NK-92 (cell line): ENCODE results near the gene SFTPB.
"Not testable (repeated sequence)": the region's sequence is repeated elsewhere in the genome, so short reads cannot be mapped to it uniquely, and the experiment has no call there.

Source experiments
- DNase-seq: peaks from one replicate; lab custom pipeline; 2025; ENCODE audit not compliant: unreplicated experiment; lab: John Stamatoyannopoulos, UW

SFTPB gene

DNA sequence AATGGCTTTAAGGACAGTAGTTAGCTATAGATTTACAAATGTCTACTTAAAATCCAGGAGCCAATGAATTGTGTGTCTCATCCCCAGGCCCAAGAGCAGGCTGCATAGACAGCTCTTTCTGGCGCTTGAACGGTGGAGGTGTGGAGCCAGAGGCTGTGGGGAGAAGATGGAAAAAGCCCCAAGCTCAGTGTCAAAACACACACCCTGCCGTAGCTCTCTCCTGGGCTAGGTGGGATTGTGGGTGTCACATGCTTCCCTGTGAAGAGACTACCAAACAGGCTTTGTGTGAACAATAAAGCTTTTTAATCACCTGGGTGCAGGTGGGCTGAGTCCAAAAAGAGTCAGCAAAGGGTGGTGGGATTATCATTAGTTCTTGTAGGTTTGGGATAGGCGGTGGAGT, 10.6 kb downstream of the SFTPB start:
- not testable (repeated sequence) for DNase-seq

- DNase-seq = no peak
Observed at GRCh38 chr2:85656468-85656867, 11.5 kb downstream of the SFTPB start.

- DNase-seq = no peak
Observed at GRCh38 chr2:85655961-85656417, 12.0 kb downstream of the SFTPB start.

DNA sequence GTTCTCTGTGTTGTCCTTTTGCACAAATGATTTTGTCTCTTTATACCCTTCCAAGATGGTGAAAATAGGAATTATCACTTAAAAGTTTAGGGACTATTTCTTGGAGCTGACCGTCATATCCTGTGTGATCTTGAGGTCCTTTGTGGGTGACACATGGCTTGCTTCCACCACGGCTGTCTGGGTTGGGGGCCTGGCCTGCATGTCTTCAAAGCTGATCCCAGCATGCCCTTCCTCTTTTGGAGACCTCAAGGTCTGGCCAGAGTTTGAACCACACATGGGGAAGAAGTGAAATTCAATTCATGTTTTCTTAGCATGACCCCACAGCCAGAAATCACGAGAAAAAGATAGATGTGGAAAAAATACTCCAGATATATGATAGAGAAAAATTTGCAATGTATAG, 14.0 kb downstream of the SFTPB start:
- DNase-seq = no peak

DNA sequence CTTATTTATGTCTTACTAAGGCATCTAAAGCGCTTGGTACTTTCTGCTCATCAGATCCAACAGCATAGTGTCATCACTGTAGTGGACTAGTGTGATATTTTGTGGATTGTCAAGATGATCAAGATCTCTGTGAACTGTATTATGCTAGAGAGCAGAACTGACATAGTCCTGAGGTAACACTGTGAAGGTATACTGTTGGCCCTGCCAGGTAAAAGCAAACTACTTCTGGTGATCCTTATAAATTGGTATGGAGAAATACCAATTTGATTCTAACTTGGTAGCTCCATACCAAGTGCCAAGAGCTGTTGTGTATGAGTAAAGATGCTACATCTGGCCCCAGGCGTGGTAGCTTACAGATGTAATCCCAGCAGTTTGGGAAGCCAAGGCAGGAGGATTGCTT, 15.9 kb downstream of the SFTPB start:
- no peak for DNase-seq

GRCh38 chr2:85651097-85651496, 16.9 kb downstream of the SFTPB start:
- no peak for DNase-seq

- no peak for DNase-seq
Observed at GRCh38 chr2:85650456-85650855, 17.5 kb downstream of the SFTPB start.

DNA sequence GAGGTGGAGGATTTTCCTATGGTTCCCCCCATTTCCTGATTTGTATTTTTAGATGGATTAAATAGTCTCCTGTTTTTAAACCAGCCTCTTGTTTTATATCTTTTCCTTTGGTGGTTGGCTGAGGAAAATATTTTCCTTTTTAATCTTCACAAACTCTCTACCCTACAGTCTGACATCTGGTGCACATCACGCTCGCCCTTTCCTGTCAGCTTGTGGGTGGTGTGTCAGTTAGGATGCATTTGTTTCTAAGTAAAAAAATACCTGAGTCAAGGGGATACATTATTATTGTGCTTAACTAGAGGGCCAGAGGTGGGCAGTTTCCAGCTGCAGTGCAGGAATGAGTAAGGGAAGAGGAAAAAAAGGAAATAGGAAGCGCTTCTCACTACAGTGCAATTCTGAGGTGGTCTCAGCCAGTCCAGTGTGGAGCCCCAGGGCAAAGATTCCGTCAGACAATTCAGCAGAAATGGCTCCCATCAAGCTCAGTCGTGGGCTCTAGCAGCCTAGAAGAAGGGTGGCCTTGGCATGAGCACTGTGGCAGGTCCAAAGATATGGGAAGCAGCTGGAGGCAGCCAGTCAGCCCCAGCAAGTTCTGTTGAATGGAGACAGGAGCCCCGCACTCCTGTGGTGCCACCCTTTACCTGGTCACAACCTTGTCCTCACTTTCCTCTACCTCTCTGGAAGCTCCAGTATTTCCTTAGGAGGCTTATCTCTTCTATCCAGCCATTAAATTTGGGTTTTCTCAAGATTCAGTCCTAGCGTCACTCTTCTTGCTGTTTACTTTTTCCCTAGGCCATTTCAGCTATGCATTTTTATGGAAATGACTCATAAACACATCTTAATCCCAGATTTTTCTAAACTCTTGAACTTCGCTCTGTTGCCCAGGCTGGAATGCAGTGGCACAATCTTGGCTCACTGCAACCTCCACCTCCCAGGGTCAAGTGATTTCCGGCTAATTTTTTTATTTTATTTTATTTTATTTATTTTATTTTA, 18.5 kb downstream of the SFTPB start:
- DNase-seq = no peak

GRCh38 chr2:85648619-85649018, 19.4 kb downstream of the SFTPB start:
- no peak for DNase-seq

- no peak for DNase-seq
Observed at GRCh38 chr2:85647823-85648526, 20.0 kb downstream of the SFTPB start.

DNA sequence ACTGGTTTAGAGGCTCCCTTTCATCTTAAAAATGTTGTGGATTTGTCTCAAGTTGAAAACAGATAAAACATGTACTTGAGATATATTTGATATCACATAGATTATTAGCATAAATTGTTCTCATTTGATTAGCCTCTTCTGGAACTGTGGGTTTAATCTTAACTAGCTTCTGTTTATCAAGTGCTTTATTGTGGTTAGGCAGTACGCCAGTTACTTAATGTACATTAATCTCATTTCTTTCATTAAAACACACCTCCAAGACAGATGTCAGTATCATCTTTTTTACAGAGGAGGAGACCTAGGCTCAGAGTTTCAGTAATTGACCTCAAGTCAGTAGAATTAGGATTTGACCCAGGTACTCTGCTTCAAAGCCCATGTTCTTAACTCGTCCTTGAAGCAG, 21.8 kb downstream of the SFTPB start:
- no peak for DNase-seq

DNA sequence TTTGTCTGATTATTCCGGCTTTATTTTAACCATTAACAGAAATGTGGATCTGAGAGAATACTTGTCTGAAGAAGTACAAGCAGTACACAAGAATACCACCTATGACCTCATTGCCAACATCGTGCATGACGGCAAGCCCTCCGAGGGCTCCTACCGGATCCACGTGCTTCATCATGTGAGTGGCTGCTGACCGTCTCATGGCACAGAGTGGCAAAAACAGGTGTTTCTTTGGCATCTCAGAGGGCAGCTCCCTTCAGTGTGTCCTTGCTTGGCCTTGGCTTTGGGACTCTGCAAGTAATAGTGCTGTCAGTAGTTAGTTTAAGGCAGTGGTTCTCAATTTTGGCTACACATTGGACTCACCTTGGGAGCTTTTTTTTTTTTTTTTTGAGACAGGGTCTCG, 23.1 kb downstream of the SFTPB start:
- no peak for DNase-seq

DNA sequence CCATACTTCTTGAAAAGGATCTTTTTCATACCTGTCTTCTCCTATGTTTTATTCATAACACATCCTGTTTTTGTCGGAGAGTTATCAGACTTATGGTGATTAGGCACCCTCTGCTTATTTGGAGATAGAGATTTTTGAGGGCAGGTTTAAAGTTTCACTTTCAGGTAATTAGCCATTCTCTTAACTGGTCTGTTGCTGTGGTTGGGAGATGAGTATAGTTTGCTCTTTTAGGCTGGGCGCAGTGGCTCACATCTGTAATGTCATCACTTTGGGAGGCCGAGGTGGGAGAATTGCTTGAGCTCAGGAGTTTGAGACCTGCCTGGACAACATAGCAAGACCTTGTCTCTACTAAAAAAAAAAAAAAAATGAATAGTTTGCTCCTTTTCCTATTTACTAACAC, 25.3 kb downstream of the SFTPB start:
- no peak for DNase-seq

DNA sequence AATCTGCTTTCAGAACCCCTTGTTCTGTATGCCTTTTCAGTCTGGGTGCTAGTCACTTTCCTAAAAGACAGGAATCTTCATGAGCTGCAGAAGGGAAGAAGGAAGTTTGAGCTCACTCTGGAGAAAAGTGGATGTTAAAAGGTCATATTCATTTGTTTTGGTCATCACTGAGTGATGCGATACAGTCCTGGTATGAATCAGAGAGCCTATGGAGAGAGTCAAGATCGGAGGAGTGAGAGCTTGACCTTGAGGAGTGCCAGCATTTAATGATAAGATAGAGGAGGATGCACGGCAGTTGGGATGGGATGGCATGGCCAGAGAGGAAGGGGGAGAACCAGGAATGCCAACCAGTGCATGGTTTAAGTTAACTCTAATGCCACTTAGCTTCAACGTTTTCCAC, 32.4 kb downstream of the SFTPB start:
- DNase-seq = no peak

GRCh38 chr2:85635011-85635410, 33.0 kb downstream of the SFTPB start:
- no peak for DNase-seq

DNA sequence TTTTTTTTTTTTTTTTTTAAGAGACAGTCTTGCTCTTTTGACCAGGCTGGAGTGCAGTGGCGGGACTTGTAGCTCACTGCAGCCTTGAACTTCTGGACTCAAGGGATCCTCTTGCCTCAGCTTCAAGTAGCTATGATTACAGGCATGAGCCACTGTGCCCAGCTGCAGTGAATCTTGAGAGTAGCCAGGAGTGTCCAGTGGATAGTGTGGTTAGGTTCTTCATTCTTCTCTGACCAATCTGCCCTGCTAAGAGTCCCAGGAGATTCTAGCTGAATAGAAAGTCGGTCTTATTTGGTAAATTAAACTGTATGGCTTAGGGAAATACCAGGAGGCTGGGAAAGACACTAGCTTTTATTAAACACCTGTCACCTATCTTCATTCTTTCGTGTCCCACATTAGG, 36.7 kb downstream of the SFTPB start:
- DNase-seq = no peak

DNA sequence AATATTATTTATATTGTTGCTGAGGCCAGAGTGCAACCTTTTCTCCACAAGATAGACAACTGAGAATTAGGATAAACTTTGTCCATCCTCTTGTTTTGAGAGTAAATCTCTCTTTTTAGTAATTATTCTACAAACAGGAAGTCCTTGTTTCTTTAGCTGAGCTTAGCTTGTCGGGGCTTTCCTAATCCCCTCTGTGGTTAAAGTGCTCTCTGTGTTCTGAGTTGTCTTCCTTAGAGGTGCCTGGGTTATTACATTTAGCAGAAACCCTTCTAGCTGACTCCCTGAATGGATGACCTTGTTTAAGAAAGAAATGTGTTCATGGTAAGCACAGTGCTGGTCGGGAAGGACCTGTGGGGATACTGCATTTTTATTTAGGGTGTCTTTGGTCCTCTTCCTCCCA, 39.3 kb downstream of the SFTPB start:
- DNase-seq = no peak

DNA sequence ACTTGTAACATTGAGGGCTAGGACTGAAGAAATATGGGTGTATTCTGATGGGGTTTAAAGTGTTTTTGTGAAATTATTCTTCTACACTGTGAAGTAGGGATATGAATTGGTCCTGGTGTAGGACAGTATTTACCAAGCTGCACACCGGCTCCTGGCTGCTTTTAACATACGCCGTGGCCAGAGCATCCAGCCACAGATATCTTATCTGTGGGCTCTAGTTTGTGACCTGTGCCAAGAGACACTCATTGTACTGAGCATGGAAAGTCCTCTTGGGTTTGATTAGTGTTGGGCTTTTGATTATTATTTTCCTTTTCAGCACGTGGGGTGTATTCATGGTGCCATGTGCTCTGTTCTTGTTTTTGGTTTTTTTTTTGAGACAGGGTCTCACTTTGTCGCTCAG, 44.0 kb downstream of the SFTPB start:
- DNase-seq = no peak

DNA sequence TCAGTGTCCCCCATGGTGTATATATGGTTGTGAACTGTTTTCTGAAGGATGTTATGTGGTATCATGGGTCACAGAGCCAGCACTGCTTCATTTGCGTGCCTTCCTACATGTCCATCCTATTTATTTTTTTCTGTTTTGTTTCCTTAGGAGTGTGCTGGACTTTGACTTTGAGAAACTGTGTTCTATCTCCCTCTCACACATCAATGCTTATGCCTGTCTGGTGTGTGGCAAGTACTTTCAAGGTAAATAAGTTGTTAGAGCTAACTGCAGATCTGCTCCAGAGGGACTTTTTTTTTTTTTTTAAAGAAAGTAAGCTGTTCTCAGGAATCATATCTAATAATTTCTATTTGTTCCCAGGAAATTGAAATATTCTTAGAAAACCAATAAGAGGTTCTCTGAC, 46.7 kb downstream of the SFTPB start:
- DNase-seq = no peak

DNA sequence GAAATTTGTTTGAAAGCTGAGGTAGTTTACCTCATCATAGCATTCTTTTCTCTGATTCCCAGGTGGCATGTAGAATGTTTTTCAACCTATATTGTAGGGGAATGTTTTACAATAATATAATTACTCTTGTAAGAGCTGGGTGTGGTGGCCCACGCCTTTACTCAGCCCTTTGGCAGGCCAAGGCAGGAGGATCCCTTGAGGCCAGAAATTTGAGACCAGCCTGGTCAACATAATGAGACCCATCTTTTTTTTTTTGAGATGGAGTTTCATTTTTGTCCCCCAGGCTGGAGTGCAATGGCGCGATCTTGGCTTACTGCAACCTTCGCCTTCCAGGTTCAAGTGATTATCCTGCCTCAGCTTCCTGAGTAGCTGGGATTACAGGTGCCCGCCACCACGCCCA, 48.4 kb downstream of the SFTPB start:
- DNase-seq = no peak

DNA sequence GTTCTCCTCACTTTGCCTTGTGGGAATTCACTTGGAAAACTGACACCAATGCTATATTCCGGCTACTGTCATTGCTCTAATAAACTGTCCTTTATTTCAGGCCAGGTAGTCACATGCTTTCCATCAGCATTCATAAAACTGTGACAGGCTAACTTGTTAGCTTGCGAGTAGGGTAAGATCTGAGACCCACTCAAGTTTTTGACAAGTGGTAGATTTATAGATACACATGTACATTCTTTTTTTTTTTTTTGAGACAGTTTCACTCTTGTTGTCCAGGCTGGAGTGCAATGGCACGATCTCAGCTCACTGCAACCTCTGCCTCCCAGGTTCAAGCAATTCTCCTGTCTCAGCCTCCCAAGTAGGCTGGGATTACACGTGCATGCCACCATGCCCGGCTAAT, 50.3 kb downstream of the SFTPB start:
- not testable (repeated sequence) for DNase-seq

GRCh38 chr2:85615413-85615728, 52.6 kb downstream of the SFTPB start:
- DNase-seq = no peak
